ENCODE data around the gene STIP1.

Gene STIP1

GRCh38 chr11:64223001-64223651 lies 37.2 kb downstream of the STIP1 start:
- DNase-seq (ENCODE audit: low read depth) = no peak

- no peak for DNase-seq (ENCODE audit: low read depth)
Observed at GRCh38 chr11:64224151-64224890, 38.4 kb downstream of the STIP1 start.

GRCh38 chr11:64224891-64225607 lies 39.1 kb downstream of the STIP1 start:
- DNase-seq (ENCODE audit: low read depth) = no peak

- DNase-seq (ENCODE audit: low read depth) = peak; percentile 95
Observed at GRCh38 chr11:64225608-64226506, 39.9 kb downstream of the STIP1 start, which contains the start of the genes NUDT22 and TRPT1. NUDT22 (plus strand) TSS chr11:64226274; CDS start chr11:64226653, 379 bp downstream. TRPT1 (minus strand) TSS chr11:64226186; CDS start chr11:64225860, 326 bp downstream.

GRCh38 chr11:64226507-64227051 lies 40.6 kb downstream of the STIP1 start:
- peak; percentile 63 for DNase-seq (ENCODE audit: low read depth)

- no peak for DNase-seq (ENCODE audit: low read depth)
Observed at GRCh38 chr11:64227405-64227956, 41.5 kb downstream of the STIP1 start.

- DNase-seq (ENCODE audit: low read depth) = no peak
Observed at GRCh38 chr11:64229090-64229743, 43.2 kb downstream of the STIP1 start.

GRCh38 chr11:64229744-64230170 lies 43.8 kb downstream of the STIP1 start:
- DNase-seq (ENCODE audit: low read depth) = no peak

- DNase-seq (ENCODE audit: low read depth) = peak; percentile 80
Observed at GRCh38 chr11:64230171-64230984, 44.4 kb downstream of the STIP1 start, which contains the start of gene DNAJC4. DNAJC4 (plus strand) TSS chr11:64230548; CDS start chr11:64230855, 307 bp downstream.

GRCh38 chr11:64230985-64231365 lies 45.0 kb downstream of the STIP1 start:
- no peak for DNase-seq (ENCODE audit: low read depth)

- no peak for DNase-seq (ENCODE audit: low read depth)
Observed at GRCh38 chr11:64231546-64231945, 45.6 kb downstream of the STIP1 start.

GRCh38 chr11:64232182-64232966 lies 46.4 kb downstream of the STIP1 start:
- no peak for DNase-seq (ENCODE audit: low read depth)

GRCh38 chr11:64232967-64233315 lies 47.0 kb downstream of the STIP1 start:
- DNase-seq (ENCODE audit: low read depth) = no peak

- DNase-seq (ENCODE audit: low read depth) = peak; percentile 69
Observed at GRCh38 chr11:64233913-64234586, 48.1 kb downstream of the STIP1 start, which contains the start of gene VEGFB. VEGFB (plus strand) TSS chr11:64234584; CDS start chr11:64234834, 250 bp downstream.

- DNase-seq (ENCODE audit: low read depth) = no peak
Observed at GRCh38 chr11:64234647-64235379, 48.8 kb downstream of the STIP1 start.

GRCh38 chr11:64235437-64236161 lies 49.6 kb downstream of the STIP1 start:
- DNase-seq (ENCODE audit: low read depth) = no peak

GRCh38 chr11:64237484-64237951 lies 51.5 kb downstream of the STIP1 start:
- DNase-seq (ENCODE audit: low read depth) = no peak

Data from activated T-cell treated with anti-CD3 and anti-CD28 coated beads for 48 hours (primary cell).